PC-9 (cell line): ENCODE data around the gene RUNX1. TPM values are rescaled to one million over a fixed set of nuclear protein-coding genes. Genes with fewer than 3 reads are reported as not detected.

Experiments used
- BruUV-seq: library from RNA; stranded (reverse); fragments of 400-500 nt; replicated peaks from 2 replicates; lab custom pipeline; 2021; lab: Mats Ljungman, UMichigan
- CTCF ChIA-PET: fragments of 300-600 bp; sonication (Branson Sonifier 250); formaldehyde crosslinking; loops from one replicate; lab custom pipeline; 2022; ENCODE audit warnings: antibody characterized with exemption; lab: Charles Lee
- POLR2A ChIA-PET: fragments of 300-600 bp; sonication (Branson Sonifier 250); formaldehyde crosslinking; loops from one replicate; lab custom pipeline; 2022; ENCODE audit warnings: antibody characterized with exemption; ENCODE audit not compliant: unreplicated experiment; lab: Charles Lee
- DNase-seq, 2 experiments: peaks; one replicate each; pipeline versions ENCODE4 v3.0.0 to v3.0.0-alpha.2; 2015 to 2022; ENCODE audit warnings: mixed read lengths in 1 of 2
- H2AFZ ChIP-seq: fragments of 200-600 bp; sonication (generic); 2 replicates; pipeline ENCODE4 v1.8.1; 2017; ENCODE audit warnings: antibody characterized with exemption
- H3F3A ChIP-seq: fragments of 200-600 bp; sonication (generic); 2 replicates; pipeline ENCODE4 v1.8.1; 2017; ENCODE audit warnings: antibody characterized with exemption, mild to moderate bottlenecking, low read depth; ENCODE audit not compliant: insufficient read depth
- H3K27ac ChIP-seq: fragments of 200-600 bp; sonication (generic); 2 replicates; pipeline ENCODE4 v1.6.1; 2016; ENCODE audit warnings: mixed run types
- H3K27me3 ChIP-seq: fragments of 200-600 bp; sonication (generic); 2 replicates; pipeline ENCODE4 v1.6.1; 2016; ENCODE audit warnings: low read depth, mixed run types; ENCODE audit not compliant: insufficient read depth
- H3K36me3 ChIP-seq: fragments of 200-600 bp; sonication (generic); 2 replicates; pipeline ENCODE4 v1.6.1; 2016; ENCODE audit warnings: low read depth, mixed run types
- H3K4me1 ChIP-seq: fragments of 200-600 bp; sonication (generic); replicated peaks from 2 replicates; pipeline ENCODE4 v1.6.1; 2016; ENCODE audit warnings: mixed run types; ENCODE audit not compliant: insufficient read depth
- H3K4me2 ChIP-seq: fragments of 200-600 bp; sonication (generic); 2 replicates; pipeline ENCODE4 v1.6.1; 2017; ENCODE audit warnings: mixed run types
- H3K4me3 ChIP-seq: fragments of 200-600 bp; sonication (generic); 2 replicates; pipeline ENCODE4 v1.6.1; 2016; ENCODE audit warnings: mixed run types
- H3K79me2 ChIP-seq: fragments of 200-600 bp; sonication (generic); 2 replicates; pipeline ENCODE4 v1.6.1; 2017; ENCODE audit warnings: low read depth, mixed run types
- H3K9me2 ChIP-seq: fragments of 200-600 bp; sonication (generic); 2 replicates; pipeline ENCODE4 v1.8.1; 2017; ENCODE audit warnings: mild to moderate bottlenecking; ENCODE audit not compliant: insufficient read depth
- H3K9me3 ChIP-seq: fragments of 200-600 bp; sonication (generic); 2 replicates; pipeline ENCODE4 v1.8.1; 2016; ENCODE audit warnings: low read depth; ENCODE audit not compliant: insufficient read depth
- H4K20me1 ChIP-seq: fragments of 200-600 bp; sonication (generic); 2 replicates; pipeline ENCODE4 v1.8.1; 2017; ENCODE audit not compliant: insufficient read depth
- CTCF ChIP-seq: fragments of 200-600 bp; sonication (generic); conservative IDR thresholded peaks from 2 replicates; pipeline ENCODE4 v1.6.1; 2017; ENCODE audit warnings: mixed run types, antibody characterized with exemption, mild to moderate bottlenecking, moderate library complexity
- EZH2 ChIP-seq: fragments of 200-600 bp; sonication (generic); IDR thresholded peaks from 2 replicates; pipeline ENCODE4 v1.8.0; 2017; ENCODE audit warnings: antibody characterized with exemption, low read depth
- intact Hi-C: fragments of 100-400 bp; cut with micrococcal nuclease; formaldehyde crosslinking; loops from one replicate; pipeline ENCODE4 v1.10.0; 2022; ENCODE audit not compliant: unreplicated experiment
- total RNA-seq: library from RNA; stranded (reverse); gene quantifications from 2 replicates; pipeline ENCODE4 v1.2.3, GENCODE V29; 2021

Gene RUNX1
- total RNA-seq, 1 experiment from 2014 or later: 58.5 TPM

GRCh38 chr21:34979383-34979782 lies 69.7 kb downstream of the RUNX1 start:
- no peaks in the 10 kb centered on the region for H3K27me3 ChIP-seq
- H3K36me3 ChIP-seq: peaks cover 26% of the 10 kb centered on the region
- peaks cover 19% of the 10 kb centered on the region for H3K4me1 ChIP-seq
- no peak for DNase-seq
- H3F3A ChIP-seq: peaks cover 18% of the 10 kb centered on the region
- H3K4me3 ChIP-seq: no peak overlapping the region
- H3K4me2 ChIP-seq: no peak overlapping the region
- ChIA-PET POLR2A (no interaction called here), CTCF (no interaction called here)
- no peaks in the 10 kb centered on the region for H3K9me2 ChIP-seq
- no peak overlapping the region for H2AFZ ChIP-seq
- H3K9me3 ChIP-seq: no peaks in the 10 kb centered on the region
- BruUV-seq: no TSS peak
- H3K79me2 ChIP-seq: peaks cover 73% of the 10 kb centered on the region
- TF ChIP-seq EZH2 (no peak), CTCF (no peak)
- H4K20me1 ChIP-seq: peaks cover 6% of the 10 kb centered on the region
- H3K27ac ChIP-seq: no peak overlapping the region
- intact Hi-C loops: no loop called here

- TF ChIP-seq CTCF: no peak
- TF ChIP-seq EZH2: no peak
- POLR2A ChIA-PET: no interaction called here
- CTCF ChIA-PET: no interaction called here
- Histone ChIP-seq H3K79me2 (peaks cover 86% of the 10 kb centered on the region), H3K27me3 (no peaks in the 10 kb centered on the region), H3K9me3 (no peaks in the 10 kb centered on the region), H3K4me2 (no peak overlapping the region), H4K20me1 (peaks cover 6% of the 10 kb centered on the region; the same call in 1 of the 2 replicates), H3K36me3 (peaks cover 20% of the 10 kb centered on the region), H3K27ac (no peak overlapping the region), H3K9me2 (no peaks in the 10 kb centered on the region), H3K4me1 (no peaks in the 10 kb centered on the region), H2AFZ (no peak overlapping the region), H3K4me3 (no peak overlapping the region), H3F3A (0 out of 2 replicates have a peak, but pooled peaks cover 3% of the 10 kb centered on the region)
- intact Hi-C loops: no loop called here
- no TSS peak for BruUV-seq
- DNase-seq: no peak
Measured at GRCh38 chr21:34977333-34977732, 71.8 kb downstream of the RUNX1 start.

GRCh38 chr21:34974162-34974981 lies 74.7 kb downstream of the RUNX1 start:
- Histone ChIP-seq H3K9me3 (no peaks in the 10 kb centered on the region), H3K79me2 (peaks cover 88% of the 10 kb centered on the region), H3K4me2 (no peak overlapping the region), H2AFZ (no peak overlapping the region), H3K27me3 (no peaks in the 10 kb centered on the region), H3F3A (peaks cover 8% of the 10 kb centered on the region; the same call in 1 of the 2 replicates), H3K36me3 (peaks cover 7% of the 10 kb centered on the region; the same call in 1 of the 2 replicates), H3K4me3 (no peak overlapping the region), H3K4me1 (peaks cover 12% of the 10 kb centered on the region; the same call in 1 of the 2 replicates), H3K9me2 (no peaks in the 10 kb centered on the region), H4K20me1 (no peaks in the 10 kb centered on the region; the same call in 1 of the 2 replicates), H3K27ac (no peak overlapping the region)
- BruUV-seq: no TSS peak
- CTCF ChIA-PET: no interaction called here
- TF ChIP-seq CTCF (no peak), EZH2 (no peak)
- POLR2A ChIA-PET: no interaction called here
- intact Hi-C loops: no loop called here
- no peak for DNase-seq
